HL-60 (cell line): ENCODE results near the gene EPB42.

ENCODE experiments used
- POLR2AphosphoS5 ChIP-seq: IDR thresholded peaks from 2 replicates; pipeline ENCODE4 v1.6.1; 2012; ENCODE audit warnings: low read depth
- SPI1 ChIP-seq: IDR thresholded peaks from 2 replicates; pipeline ENCODE4 v1.6.1; 2012; ENCODE audit warnings: low read depth, mild to moderate bottlenecking, borderline replicate concordance
- TF ChIP-seq, protein P1 (sequence below): IDR thresholded peaks from one replicate; pipeline ENCODE4 v1.5.1; 2011; ENCODE audit warnings: low read length, control low read depth, inconsistent platforms; ENCODE audit not compliant: insufficient read depth

DNA sequence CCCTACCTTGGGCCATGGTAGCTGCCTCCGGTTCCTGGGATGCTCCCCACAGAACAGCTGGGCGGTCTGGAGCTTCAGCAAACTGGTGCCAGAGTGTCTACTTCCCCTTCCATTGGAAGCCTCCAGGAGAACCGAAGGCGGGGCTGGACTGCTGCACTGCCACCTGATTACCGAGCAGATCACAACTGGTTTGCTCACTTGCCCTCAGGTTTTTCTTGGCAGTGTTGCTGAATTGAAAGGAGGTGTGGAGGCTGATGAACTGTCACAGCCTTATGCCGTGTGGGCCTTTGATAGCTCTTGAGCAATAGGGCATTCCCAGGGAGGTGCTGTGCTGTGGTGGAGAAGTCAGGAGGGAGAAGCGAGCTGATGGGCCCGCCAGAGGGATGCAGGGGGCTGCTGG, 46.0 kb upstream of the EPB42 start, which contains the start of gene TGM5:
- TF ChIP-seq, protein P1, sequence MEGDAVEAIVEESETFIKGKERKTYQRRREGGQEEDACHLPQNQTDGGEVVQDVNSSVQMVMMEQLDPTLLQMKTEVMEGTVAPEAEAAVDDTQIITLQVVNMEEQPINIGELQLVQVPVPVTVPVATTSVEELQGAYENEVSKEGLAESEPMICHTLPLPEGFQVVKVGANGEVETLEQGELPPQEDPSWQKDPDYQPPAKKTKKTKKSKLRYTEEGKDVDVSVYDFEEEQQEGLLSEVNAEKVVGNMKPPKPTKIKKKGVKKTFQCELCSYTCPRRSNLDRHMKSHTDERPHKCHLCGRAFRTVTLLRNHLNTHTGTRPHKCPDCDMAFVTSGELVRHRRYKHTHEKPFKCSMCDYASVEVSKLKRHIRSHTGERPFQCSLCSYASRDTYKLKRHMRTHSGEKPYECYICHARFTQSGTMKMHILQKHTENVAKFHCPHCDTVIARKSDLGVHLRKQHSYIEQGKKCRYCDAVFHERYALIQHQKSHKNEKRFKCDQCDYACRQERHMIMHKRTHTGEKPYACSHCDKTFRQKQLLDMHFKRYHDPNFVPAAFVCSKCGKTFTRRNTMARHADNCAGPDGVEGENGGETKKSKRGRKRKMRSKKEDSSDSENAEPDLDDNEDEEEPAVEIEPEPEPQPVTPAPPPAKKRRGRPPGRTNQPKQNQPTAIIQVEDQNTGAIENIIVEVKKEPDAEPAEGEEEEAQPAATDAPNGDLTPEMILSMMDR, result no peak
- no peak for TF ChIP-seq POLR2AphosphoS5
- no peak for TF ChIP-seq SPI1
